SK-N-MC (cell line): Measurements from ENCODE around the gene KLHL14.
"Not testable (repeated sequence)": the region's sequence is repeated elsewhere in the genome, so short reads cannot be mapped to it uniquely, and the experiment has no call there.

Experiments
- EZH2 ChIP-seq: fragments of 200-600 bp; sonication (generic); IDR thresholded peaks from one replicate; pipeline ENCODE4 v1.6.1; 2017; ENCODE audit warnings: antibody characterized with exemption
- FOXP2 ChIP-seq: optimal IDR thresholded peaks from 2 replicates; pipeline ENCODE3; 2011; ENCODE audit warnings: mild to moderate bottlenecking, moderate library complexity; ENCODE audit not compliant: insufficient read depth; ENCODE audit errors: extremely low read length, control extremely low read depth
- POLR2AphosphoS5 ChIP-seq: IDR thresholded peaks from 2 replicates; pipeline ENCODE4 v1.6.1; 2012; ENCODE audit warnings: mild to moderate bottlenecking, low read depth, low read length, borderline replicate concordance

DNA sequence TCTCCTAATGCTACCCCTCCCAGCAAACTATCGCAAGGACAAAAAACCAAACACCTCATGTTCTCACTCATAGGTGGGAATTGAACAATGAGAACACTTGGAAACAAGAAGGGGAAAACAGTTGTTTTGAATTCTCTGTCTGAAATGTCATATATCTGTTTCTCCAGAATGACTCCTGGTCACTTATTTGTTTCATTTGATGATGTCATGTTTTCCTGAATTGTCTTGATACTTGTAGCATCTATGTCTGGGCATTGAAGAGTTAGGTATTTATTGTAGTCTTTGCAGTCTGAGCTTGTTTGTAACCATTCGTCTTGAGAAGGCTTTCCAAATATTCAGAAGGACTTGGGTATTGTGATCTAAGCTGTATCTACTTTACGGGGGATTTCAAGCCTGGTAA, 118.3 kb downstream of the KLHL14 start:
- TF ChIP-seq POLR2AphosphoS5, EZH2, FOXP2: not testable (repeated sequence)
